ENCODE measurements around the gene CHMP2B. TPM values are rescaled to one million over a fixed set of nuclear protein-coding genes. Genes with fewer than 3 reads are reported as not detected.
A peak's percentile ranks its signal among the peaks of the same experiment; 100 is the strongest.

Gene CHMP2B
- total and polyA plus RNA-seq, 2 experiments from 2014 or later, result 45.1 to 130 TPM

- TF ChIP-seq, protein P1, sequence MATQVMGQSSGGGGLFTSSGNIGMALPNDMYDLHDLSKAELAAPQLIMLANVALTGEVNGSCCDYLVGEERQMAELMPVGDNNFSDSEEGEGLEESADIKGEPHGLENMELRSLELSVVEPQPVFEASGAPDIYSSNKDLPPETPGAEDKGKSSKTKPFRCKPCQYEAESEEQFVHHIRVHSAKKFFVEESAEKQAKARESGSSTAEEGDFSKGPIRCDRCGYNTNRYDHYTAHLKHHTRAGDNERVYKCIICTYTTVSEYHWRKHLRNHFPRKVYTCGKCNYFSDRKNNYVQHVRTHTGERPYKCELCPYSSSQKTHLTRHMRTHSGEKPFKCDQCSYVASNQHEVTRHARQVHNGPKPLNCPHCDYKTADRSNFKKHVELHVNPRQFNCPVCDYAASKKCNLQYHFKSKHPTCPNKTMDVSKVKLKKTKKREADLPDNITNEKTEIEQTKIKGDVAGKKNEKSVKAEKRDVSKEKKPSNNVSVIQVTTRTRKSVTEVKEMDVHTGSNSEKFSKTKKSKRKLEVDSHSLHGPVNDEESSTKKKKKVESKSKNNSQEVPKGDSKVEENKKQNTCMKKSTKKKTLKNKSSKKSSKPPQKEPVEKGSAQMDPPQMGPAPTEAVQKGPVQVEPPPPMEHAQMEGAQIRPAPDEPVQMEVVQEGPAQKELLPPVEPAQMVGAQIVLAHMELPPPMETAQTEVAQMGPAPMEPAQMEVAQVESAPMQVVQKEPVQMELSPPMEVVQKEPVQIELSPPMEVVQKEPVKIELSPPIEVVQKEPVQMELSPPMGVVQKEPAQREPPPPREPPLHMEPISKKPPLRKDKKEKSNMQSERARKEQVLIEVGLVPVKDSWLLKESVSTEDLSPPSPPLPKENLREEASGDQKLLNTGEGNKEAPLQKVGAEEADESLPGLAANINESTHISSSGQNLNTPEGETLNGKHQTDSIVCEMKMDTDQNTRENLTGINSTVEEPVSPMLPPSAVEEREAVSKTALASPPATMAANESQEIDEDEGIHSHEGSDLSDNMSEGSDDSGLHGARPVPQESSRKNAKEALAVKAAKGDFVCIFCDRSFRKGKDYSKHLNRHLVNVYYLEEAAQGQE (IDR thresholded peaks at IDR 0.05; ENCODE audit: unreplicated experiment), result no peak
Observed at GRCh38 chr3:87228316-87228715, 1.2 kb downstream of the CHMP2B start (continued).

- no peaks in the 10 kb centered on the region for H3K36me3 Mint-ChIP-seq (ENCODE audit: low read depth)
- Histone ChIP-seq H3K9me2 (ENCODE audit: insufficient read depth) (no peaks in the 10 kb centered on the region), H3F3A (replicated peaks; ENCODE audit: low read depth) (no peaks in the 10 kb centered on the region), H3K4me1 (ENCODE audit: insufficient read depth) (peaks cover 28% of the 10 kb centered on the region), H3K79me2 (replicated peaks; ENCODE audit: insufficient read depth) (peaks cover 67% of the 10 kb centered on the region), H3K4me3 (peak overlapping the region; percentile 95), H4K20me1 (replicated peaks; ENCODE audit: insufficient read depth) (0 out of 2 replicates have a peak, but pooled peaks cover 8% of the 10 kb centered on the region), H3K4me2 (peak overlapping the region; percentile 78), H2AFZ (no peak overlapping the region), H3K36me3 (ENCODE audit: insufficient read depth) (no peaks in the 10 kb centered on the region), H3K27ac (ENCODE audit: low read depth) (no peak overlapping the region), H3K27me3 (ENCODE audit: insufficient read depth) (no peaks in the 10 kb centered on the region)
- H3K9me3 Mint-ChIP-seq, result no peaks in the 10 kb centered on the region
- ATAC-seq (no peak), DNase-seq (ENCODE audit: low spot score) (no peak)
- peaks cover 7% of the 10 kb centered on the region for H3K27me3 Mint-ChIP-seq (ENCODE audit: insufficient read depth, low read depth, poor library complexity)
- H3K4me3 Mint-ChIP-seq, result peak overlapping the region; percentile 93
- peaks cover 47% of the 10 kb centered on the region for H3K4me1 Mint-ChIP-seq
- H3K27ac Mint-ChIP-seq, result no peak overlapping the region
- TF ChIP-seq EZH2phosphoT487 (IDR thresholded peaks at IDR 0.05; ENCODE audit: unreplicated experiment), result no peak
- no peak for TF ChIP-seq CREB1 (CRISPR knock-in tag; IDR thresholded peaks at IDR 0.05; ENCODE audit: low read depth)
- TF ChIP-seq, protein P1 (IDR thresholded peaks at IDR 0.05; ENCODE audit: unreplicated experiment), result no peak
- TF ChIP-seq, protein P2, sequence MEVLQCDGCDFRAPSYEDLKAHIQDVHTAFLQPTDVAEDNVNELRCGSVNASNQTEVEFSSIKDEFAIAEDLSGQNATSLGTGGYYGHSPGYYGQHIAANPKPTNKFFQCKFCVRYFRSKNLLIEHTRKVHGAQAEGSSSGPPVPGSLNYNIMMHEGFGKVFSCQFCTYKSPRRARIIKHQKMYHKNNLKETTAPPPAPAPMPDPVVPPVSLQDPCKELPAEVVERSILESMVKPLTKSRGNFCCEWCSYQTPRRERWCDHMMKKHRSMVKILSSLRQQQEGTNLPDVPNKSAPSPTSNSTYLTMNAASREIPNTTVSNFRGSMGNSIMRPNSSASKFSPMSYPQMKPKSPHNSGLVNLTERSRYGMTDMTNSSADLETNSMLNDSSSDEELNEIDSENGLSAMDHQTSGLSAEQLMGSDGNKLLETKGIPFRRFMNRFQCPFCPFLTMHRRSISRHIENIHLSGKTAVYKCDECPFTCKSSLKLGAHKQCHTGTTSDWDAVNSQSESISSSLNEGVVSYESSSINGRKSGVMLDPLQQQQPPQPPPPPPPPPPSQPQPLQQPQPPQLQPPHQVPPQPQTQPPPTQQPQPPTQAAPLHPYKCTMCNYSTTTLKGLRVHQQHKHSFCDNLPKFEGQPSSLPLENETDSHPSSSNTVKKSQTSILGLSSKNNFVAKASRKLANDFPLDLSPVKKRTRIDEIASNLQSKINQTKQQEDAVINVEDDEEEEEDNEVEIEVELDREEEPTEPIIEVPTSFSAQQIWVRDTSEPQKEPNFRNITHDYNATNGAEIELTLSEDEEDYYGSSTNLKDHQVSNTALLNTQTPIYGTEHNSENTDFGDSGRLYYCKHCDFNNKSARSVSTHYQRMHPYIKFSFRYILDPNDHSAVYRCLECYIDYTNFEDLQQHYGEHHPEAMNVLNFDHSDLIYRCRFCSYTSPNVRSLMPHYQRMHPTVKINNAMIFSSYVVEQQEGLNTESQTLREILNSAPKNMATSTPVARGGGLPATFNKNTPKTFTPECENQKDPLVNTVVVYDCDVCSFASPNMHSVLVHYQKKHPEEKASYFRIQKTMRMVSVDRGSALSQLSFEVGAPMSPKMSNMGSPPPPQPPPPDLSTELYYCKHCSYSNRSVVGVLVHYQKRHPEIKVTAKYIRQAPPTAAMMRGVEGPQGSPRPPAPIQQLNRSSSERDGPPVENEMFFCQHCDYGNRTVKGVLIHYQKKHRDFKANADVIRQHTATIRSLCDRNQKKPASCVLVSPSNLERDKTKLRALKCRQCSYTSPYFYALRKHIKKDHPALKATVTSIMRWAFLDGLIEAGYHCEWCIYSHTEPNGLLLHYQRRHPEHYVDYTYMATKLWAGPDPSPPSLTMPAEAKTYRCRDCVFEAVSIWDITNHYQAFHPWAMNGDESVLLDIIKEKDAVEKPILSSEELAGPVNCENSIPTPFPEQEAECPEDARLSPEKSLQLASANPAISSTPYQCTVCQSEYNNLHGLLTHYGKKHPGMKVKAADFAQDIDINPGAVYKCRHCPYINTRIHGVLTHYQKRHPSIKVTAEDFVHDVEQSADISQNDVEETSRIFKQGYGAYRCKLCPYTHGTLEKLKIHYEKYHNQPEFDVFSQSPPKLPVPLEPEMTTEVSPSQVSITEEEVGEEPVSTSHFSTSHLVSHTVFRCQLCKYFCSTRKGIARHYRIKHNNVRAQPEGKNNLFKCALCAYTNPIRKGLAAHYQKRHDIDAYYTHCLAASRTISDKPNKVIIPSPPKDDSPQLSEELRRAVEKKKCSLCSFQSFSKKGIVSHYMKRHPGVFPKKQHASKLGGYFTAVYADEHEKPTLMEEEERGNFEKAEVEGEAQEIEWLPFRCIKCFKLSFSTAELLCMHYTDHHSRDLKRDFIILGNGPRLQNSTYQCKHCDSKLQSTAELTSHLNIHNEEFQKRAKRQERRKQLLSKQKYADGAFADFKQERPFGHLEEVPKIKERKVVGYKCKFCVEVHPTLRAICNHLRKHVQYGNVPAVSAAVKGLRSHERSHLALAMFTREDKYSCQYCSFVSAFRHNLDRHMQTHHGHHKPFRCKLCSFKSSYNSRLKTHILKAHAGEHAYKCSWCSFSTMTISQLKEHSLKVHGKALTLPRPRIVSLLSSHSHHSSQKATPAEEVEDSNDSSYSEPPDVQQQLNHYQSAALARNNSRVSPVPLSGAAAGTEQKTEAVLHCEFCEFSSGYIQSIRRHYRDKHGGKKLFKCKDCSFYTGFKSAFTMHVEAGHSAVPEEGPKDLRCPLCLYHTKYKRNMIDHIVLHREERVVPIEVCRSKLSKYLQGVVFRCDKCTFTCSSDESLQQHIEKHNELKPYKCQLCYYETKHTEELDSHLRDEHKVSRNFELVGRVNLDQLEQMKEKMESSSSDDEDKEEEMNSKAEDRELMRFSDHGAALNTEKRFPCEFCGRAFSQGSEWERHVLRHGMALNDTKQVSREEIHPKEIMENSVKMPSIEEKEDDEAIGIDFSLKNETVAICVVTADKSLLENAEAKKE (CRISPR knock-in tag; IDR thresholded peaks at IDR 0.05), result no peak
- no peak for TF ChIP-seq NANOG (IDR thresholded peaks at IDR 0.05; ENCODE audit: borderline replicate concordance)
- no peak for TF ChIP-seq EZH2 (IDR thresholded peaks at IDR 0.05; ENCODE audit: low read depth, unreplicated experiment)
- no peak for TF ChIP-seq STAT1 (IDR thresholded peaks at IDR 0.05; ENCODE audit: unreplicated experiment)
- no peak for TF ChIP-seq ZNF331 (CRISPR knock-in tag; IDR thresholded peaks at IDR 0.05; ENCODE audit: low read depth)
- TF ChIP-seq, protein P3, sequence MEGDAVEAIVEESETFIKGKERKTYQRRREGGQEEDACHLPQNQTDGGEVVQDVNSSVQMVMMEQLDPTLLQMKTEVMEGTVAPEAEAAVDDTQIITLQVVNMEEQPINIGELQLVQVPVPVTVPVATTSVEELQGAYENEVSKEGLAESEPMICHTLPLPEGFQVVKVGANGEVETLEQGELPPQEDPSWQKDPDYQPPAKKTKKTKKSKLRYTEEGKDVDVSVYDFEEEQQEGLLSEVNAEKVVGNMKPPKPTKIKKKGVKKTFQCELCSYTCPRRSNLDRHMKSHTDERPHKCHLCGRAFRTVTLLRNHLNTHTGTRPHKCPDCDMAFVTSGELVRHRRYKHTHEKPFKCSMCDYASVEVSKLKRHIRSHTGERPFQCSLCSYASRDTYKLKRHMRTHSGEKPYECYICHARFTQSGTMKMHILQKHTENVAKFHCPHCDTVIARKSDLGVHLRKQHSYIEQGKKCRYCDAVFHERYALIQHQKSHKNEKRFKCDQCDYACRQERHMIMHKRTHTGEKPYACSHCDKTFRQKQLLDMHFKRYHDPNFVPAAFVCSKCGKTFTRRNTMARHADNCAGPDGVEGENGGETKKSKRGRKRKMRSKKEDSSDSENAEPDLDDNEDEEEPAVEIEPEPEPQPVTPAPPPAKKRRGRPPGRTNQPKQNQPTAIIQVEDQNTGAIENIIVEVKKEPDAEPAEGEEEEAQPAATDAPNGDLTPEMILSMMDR (conservative IDR thresholded peaks at IDR 0.05; ENCODE audit: low read depth in 2 of 2), result no peak
Observed at GRCh38 chr3:87229113-87229512, 2.0 kb downstream of the CHMP2B start.
